Stomach (tissue), 9 donors: ENCODE measurements around the gene TRIM32. TPM values are rescaled to one million over a fixed set of nuclear protein-coding genes. Genes with fewer than 3 reads are reported as not detected.
A peak's percentile ranks its signal among the peaks of the same experiment; 100 is the strongest.

Experiments used
- DNase-seq, 2 donors: peaks; one replicate each; pipeline versions ENCODE4 v3.0.0 to v3.0.0-alpha.2; 2013 to 2019
- H3K27ac ChIP-seq, 5 donors: fragments of 200-600 bp in 4 of 5; sonication (generic) in 4 of 5; one replicate each; pipeline ENCODE4 v1.5.1; 2013 to 2019; ENCODE audit warnings: mild to moderate bottlenecking in 1 of 5, moderate library complexity in 1 of 5
- H3K27me3 ChIP-seq, 3 donors: fragments of 200-600 bp; sonication (generic); one replicate each; pipeline ENCODE4 v1.5.1; 2017 to 2019; ENCODE audit warnings: mixed run types in 1 of 3
- H3K36me3 ChIP-seq, 4 donors: fragments of 200-600 bp; sonication (generic); 1 replicate in 3 of 4; 2 replicates in 1 of 4; pipeline ENCODE4 v1.5.1; 2016 to 2019
- H3K4me1 ChIP-seq, 4 donors: fragments of 200-600 bp; sonication (generic); one replicate each; pipeline ENCODE4 v1.5.1; 2016 to 2019
- H3K4me3 ChIP-seq, 4 donors: fragments of 200-600 bp; sonication (generic) in 3 of 4; one replicate each; pipeline ENCODE4 v1.5.1; 2016 to 2019; ENCODE audit warnings: mild to moderate bottlenecking in 1 of 4
- H3K9me3 ChIP-seq, 4 donors: fragments of 200-600 bp; sonication (generic); one replicate each; pipeline ENCODE4 v1.5.1; 2016 to 2019
- EP300 ChIP-seq: sonication (generic); formaldehyde crosslinking; IDR thresholded peaks from one replicate; pipeline ENCODE4 v1.6.1; 2017; ENCODE audit warnings: antibody characterized with exemption
- POLR2A ChIP-seq, 4 donors: fragments of 450-650 bp; IDR thresholded peaks; one replicate each; pipeline ENCODE4 v1.6.1; 2016; ENCODE audit warnings: antibody characterized with exemption in 4 of 4, control low read depth in 2 of 4, mild to moderate bottlenecking in 1 of 4, moderate library complexity in 1 of 4
- POLR2AphosphoS5 ChIP-seq, 3 donors: sonication (generic); formaldehyde crosslinking; IDR thresholded peaks; one replicate each; pipeline ENCODE4 v1.6.1; 2016; ENCODE audit warnings: antibody characterized with exemption in 3 of 3
- WGBS, 5 donors: extraction: QIAGEN DNeasy Blood & Tissue Kit in 3 of 5; methylation state at CpG; one replicate each; pipeline versions ENCODE4 v1.1.5 to v1.1.7; 2013 to 2018; 5-methylcytosine and 5-hydroxymethylcytosine counted together
- intact Hi-C: fragments of 100-400 bp; cut with DNase I; formaldehyde crosslinking; loops from one replicate; pipeline ENCODE4 v1.15.1; 2023; ENCODE audit warnings: low total_unique reads
- polyA plus RNA-seq, 3 donors: library from polyadenylated mRNA; stranded (reverse); fragments of 200-250 nt; gene quantifications; one replicate each; pipeline ENCODE4 v1.2.3, GENCODE V29; 2013
- total RNA-seq, 5 donors: library from RNA; depleted of rRNA; stranded (reverse); fragments of >200 nt; gene quantifications; one replicate each; pipeline versions ENCODE4 v1.1.0 to v1.2.3, GENCODE V29; 2014 to 2016
- TF ChIP-seq, protein P1 (sequence below), 7 experiments: fragments of 450-650 bp in 4 of 7; fragments of 200-600 bp in 3 of 7; sonication (generic) in 3 of 7; IDR thresholded peaks; one replicate each; pipeline ENCODE4 v1.5.1; 2016 to 2019; ENCODE audit warnings: antibody characterized with exemption in 7 of 7, control low read depth in 2 of 7, mild to moderate bottlenecking in 1 of 7
- donor health status: healthy with polysubstance abuse.
- donor health status: Bipolar disorder and iron deficiency.
- donor health status: healthy.

TRIM32 gene
- total and polyA plus RNA-seq, 8 donors, result 2.3 to 24.9 (median 6.3) TPM

- H3K4me3 ChIP-seq, result no peak overlapping the region
- H3K27ac ChIP-seq, result no peak overlapping the region
- no peaks in the 10 kb centered on the region for H3K36me3 ChIP-seq
- TF ChIP-seq EP300, result no peak
- no peak for TF ChIP-seq POLR2AphosphoS5 (IDR thresholded peaks at IDR 0.05)
- no peak for TF ChIP-seq POLR2A (IDR thresholded peaks at IDR 0.05)
- TF ChIP-seq, protein P1, sequence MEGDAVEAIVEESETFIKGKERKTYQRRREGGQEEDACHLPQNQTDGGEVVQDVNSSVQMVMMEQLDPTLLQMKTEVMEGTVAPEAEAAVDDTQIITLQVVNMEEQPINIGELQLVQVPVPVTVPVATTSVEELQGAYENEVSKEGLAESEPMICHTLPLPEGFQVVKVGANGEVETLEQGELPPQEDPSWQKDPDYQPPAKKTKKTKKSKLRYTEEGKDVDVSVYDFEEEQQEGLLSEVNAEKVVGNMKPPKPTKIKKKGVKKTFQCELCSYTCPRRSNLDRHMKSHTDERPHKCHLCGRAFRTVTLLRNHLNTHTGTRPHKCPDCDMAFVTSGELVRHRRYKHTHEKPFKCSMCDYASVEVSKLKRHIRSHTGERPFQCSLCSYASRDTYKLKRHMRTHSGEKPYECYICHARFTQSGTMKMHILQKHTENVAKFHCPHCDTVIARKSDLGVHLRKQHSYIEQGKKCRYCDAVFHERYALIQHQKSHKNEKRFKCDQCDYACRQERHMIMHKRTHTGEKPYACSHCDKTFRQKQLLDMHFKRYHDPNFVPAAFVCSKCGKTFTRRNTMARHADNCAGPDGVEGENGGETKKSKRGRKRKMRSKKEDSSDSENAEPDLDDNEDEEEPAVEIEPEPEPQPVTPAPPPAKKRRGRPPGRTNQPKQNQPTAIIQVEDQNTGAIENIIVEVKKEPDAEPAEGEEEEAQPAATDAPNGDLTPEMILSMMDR (IDR thresholded peaks at IDR 0.05), result no peak
- 71 to 90% (median 87%) methylated on average over 3 of the region's 3 CpGs for whole genome bisulfite sequencing, 5 donors
- no peaks in the 10 kb centered on the region for H3K27me3 ChIP-seq
- DNase-seq, result no peak
- H3K4me1 ChIP-seq, result no peaks in the 10 kb centered on the region
- intact Hi-C loops, result no loop called here
- H3K9me3 ChIP-seq, result no peaks in the 10 kb centered on the region
Measured at GRCh38 chr9:116712781-116713180, 25.7 kb downstream of the TRIM32 start.

- H3K27me3 ChIP-seq, result no peaks in the 10 kb centered on the region
- intact Hi-C loops, result no loop called here
- WGBS, 5 donors, result 68 to 81% (median 74%) methylated on average over 4 of the region's 4 CpGs
- H3K9me3 ChIP-seq, result no peaks in the 10 kb centered on the region
- H3K4me3 ChIP-seq, result no peak overlapping the region
- peak in 1 of 2 donors; percentile 55 for DNase-seq
- H3K36me3 ChIP-seq, result no peaks in the 10 kb centered on the region
- no peak overlapping the region for H3K27ac ChIP-seq
- TF ChIP-seq POLR2A (IDR thresholded peaks at IDR 0.05), result no peak
- TF ChIP-seq POLR2AphosphoS5 (IDR thresholded peaks at IDR 0.05), result no peak
- TF ChIP-seq EP300, result no peak
- TF ChIP-seq, protein P1 (IDR thresholded peaks at IDR 0.05), result no peak
- H3K4me1 ChIP-seq, result no peaks in the 10 kb centered on the region
Measured at GRCh38 chr9:116713271-116713670, 26.2 kb downstream of the TRIM32 start.

- Histone ChIP-seq H3K4me1 (no peaks in the 10 kb centered on the region), H3K27me3 (no peaks in the 10 kb centered on the region), H3K4me3 (no peak overlapping the region), H3K27ac (no peak overlapping the region), H3K9me3 (no peaks in the 10 kb centered on the region), H3K36me3 (no peaks in the 10 kb centered on the region)
- 83 to 100% (median 92%) methylated on average over 1 of the region's 1 CpG for WGBS, 5 donors
- TF ChIP-seq POLR2AphosphoS5 (IDR thresholded peaks at IDR 0.05) (no peak), POLR2A (IDR thresholded peaks at IDR 0.05) (no peak), EP300 (no peak)
- TF ChIP-seq, protein P1 (IDR thresholded peaks at IDR 0.05), result no peak
- DNase-seq, result no peak
- intact Hi-C loops, result no loop called here
Measured at GRCh38 chr9:116715751-116716150, 28.6 kb downstream of the TRIM32 start.

DNA sequence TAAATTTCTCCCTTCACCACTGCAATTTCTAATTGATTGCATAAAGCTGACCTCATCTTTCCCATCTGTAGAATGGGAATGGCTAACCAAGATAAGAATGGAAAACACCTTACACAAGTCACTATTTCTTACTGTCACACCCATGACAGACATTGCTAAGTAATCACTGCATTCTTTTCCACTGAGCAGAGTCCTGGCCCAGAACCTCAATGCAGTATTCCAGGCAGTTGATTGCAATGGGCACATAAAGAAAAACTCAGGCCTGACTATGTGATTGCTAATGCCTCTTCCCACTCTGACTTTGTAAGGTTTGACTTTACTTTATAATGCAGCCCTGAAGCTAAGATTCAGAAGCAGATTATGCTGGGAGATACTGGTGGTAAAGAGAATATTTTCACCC lies 29.3 kb downstream of the TRIM32 start:
- TF ChIP-seq POLR2A (IDR thresholded peaks at IDR 0.05), result no peak
- Histone ChIP-seq H3K27me3 (no peaks in the 10 kb centered on the region), H3K4me1 (no peaks in the 10 kb centered on the region), H3K36me3 (no peaks in the 10 kb centered on the region), H3K9me3 (no peaks in the 10 kb centered on the region), H3K4me3 (no peak overlapping the region), H3K27ac (no peak overlapping the region)
- DNase-seq, result no peak
- intact Hi-C loops, result no loop called here

- intact Hi-C loops, result no loop called here
- Histone ChIP-seq H3K9me3 (no peaks in the 10 kb centered on the region), H3K27me3 (no peaks in the 10 kb centered on the region), H3K36me3 (no peaks in the 10 kb centered on the region), H3K27ac (no peak overlapping the region), H3K4me1 (no peaks in the 10 kb centered on the region), H3K4me3 (no peak overlapping the region)
- WGBS, 5 donors, result 55 to 75% (median 62%) methylated on average over 7 of the region's 7 CpGs
- DNase-seq, result peak in 1 of 2 donors; percentile 70
- TF ChIP-seq, protein P1 (IDR thresholded peaks at IDR 0.05), result no peak
- TF ChIP-seq EP300 (no peak), POLR2AphosphoS5 (IDR thresholded peaks at IDR 0.05) (no peak), POLR2A (IDR thresholded peaks at IDR 0.05) (no peak)
Measured at GRCh38 chr9:116717150-116717549, 30.0 kb downstream of the TRIM32 start.
